PFSK-1 (cell line): ENCODE data around the gene SYP.

Experiments used
- FOXP2 ChIP-seq: optimal IDR thresholded peaks from 2 replicates; pipeline ENCODE3; 2011; ENCODE audit warnings: borderline replicate concordance, control low read depth, inconsistent platforms; ENCODE audit not compliant: insufficient read depth; ENCODE audit errors: extremely low read length, extremely low read depth
- POLR2AphosphoS5 ChIP-seq: IDR thresholded peaks from 2 replicates; pipeline ENCODE4 v1.6.1; 2012; ENCODE audit warnings: low read depth, mild to moderate bottlenecking, control low read depth, low read length, moderate library complexity
- TAF1 ChIP-seq: IDR thresholded peaks from 2 replicates; pipeline ENCODE4 v1.6.1; 2012; ENCODE audit warnings: low read length, control low read depth, borderline replicate concordance; ENCODE audit not compliant: insufficient read depth

DNA sequence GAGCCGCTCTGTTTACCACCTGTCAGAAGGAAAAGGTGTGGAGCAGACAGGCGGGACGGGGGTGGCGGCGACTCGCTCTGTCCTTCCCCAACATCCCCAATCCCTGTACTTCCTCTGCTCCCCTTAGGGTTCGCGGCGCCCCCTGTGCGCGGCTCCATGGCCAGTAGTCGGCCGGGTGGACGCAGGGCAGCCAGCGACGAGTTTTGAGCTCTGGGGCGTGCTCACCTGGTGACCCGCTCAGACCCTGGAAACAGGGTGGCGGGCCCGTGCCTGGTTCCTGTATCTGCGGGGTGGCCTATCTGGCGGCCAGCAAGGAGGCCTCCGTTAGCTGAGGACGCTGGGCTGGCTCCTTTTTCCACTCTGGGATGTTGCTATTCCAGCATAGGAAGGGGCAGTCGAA lies 42.8 kb downstream of the SYP start:
- TF ChIP-seq POLR2AphosphoS5 (no peak), FOXP2 (no peak), TAF1 (no peak)
